HepG2 (cell line): Measurements from ENCODE around the gene NET1. TPM values are rescaled to one million over a fixed set of nuclear protein-coding genes. Genes with fewer than 3 reads are reported as not detected.

Source experiments
- JUNB ChIP-seq: sonication (generic); formaldehyde crosslinking; IDR thresholded peaks from 2 replicates; pipeline ENCODE4 v1.8.0; 2022; ENCODE audit warnings: missing genetic modification reagents, mild to moderate bottlenecking, borderline replicate concordance
- MEF2D ChIP-seq: sonication (generic); formaldehyde crosslinking; IDR thresholded peaks from 2 replicates; pipeline ENCODE4 v1.5.1; 2020; ENCODE audit warnings: mild to moderate bottlenecking, missing genetic modification reagents
- PRDM10 ChIP-seq: sonication (generic); formaldehyde crosslinking; IDR thresholded peaks from 2 replicates; pipeline ENCODE4 v1.4.0; 2020; ENCODE audit warnings: low read depth, missing genetic modification reagents
- RNF2 ChIP-seq: fragments of 450-650 bp; conservative IDR thresholded peaks from 2 replicates; pipeline ENCODE4 v1.6.1; 2016; ENCODE audit warnings: low read depth
- SRSF4 ChIP-seq: fragments of 200-400 bp; formaldehyde crosslinking; IDR thresholded peaks from one replicate; pipeline ENCODE4 v1.6.1; 2018; ENCODE audit warnings: mild to moderate bottlenecking, low read depth, low read length, moderate library complexity; ENCODE audit not compliant: poor library complexity, severe bottlenecking
- SRY ChIP-seq: sonication (generic); formaldehyde crosslinking; IDR thresholded peaks from 2 replicates; pipeline ENCODE4 v1.8.0; 2022; ENCODE audit warnings: mild to moderate bottlenecking, missing genetic modification reagents
- TCF7 ChIP-seq: sonication (generic); IDR thresholded peaks from 2 replicates; pipeline ENCODE4 v1.6.1; 2016; ENCODE audit warnings: antibody characterized with exemption, low read depth
- TFDP2 ChIP-seq: sonication (generic); formaldehyde crosslinking; IDR thresholded peaks from 2 replicates; pipeline ENCODE4 v1.4.0; 2020; ENCODE audit warnings: missing genetic modification reagents
- ZC3H4 ChIP-seq: sonication (generic); formaldehyde crosslinking; IDR thresholded peaks from 2 replicates; pipeline ENCODE4 v1.4.0; 2020; ENCODE audit warnings: missing genetic modification reagents, borderline replicate concordance
- ZNF207 ChIP-seq: fragments of 450-650 bp; IDR thresholded peaks from 2 replicates; pipeline ENCODE4 v1.6.1; 2016; ENCODE audit warnings: antibody characterized with exemption, borderline replicate concordance
- ZNF276 ChIP-seq: sonication (generic); formaldehyde crosslinking; IDR thresholded peaks from 2 replicates; pipeline ENCODE4 v1.4.0; 2020; ENCODE audit warnings: mild to moderate bottlenecking, low read depth, missing genetic modification reagents
- ZNF713 ChIP-seq: sonication (generic); formaldehyde crosslinking; IDR thresholded peaks from 2 replicates; pipeline ENCODE4 v1.4.0; 2020; ENCODE audit warnings: mild to moderate bottlenecking, missing genetic modification reagents
- ZNF773 ChIP-seq: sonication (generic); formaldehyde crosslinking; IDR thresholded peaks from 2 replicates; pipeline ENCODE4 v1.4.0; 2020; ENCODE audit warnings: missing genetic modification reagents, borderline replicate concordance
- polyA plus RNA-seq, 8 experiments: library from polyadenylated mRNA; depleted of rRNA in 3 of 8; stranded (reverse) in 7 of 8; unstranded in 1 of 8; fragments of >200 nt; fragmentation: Illumina TruSeq in 4 of 8; extraction: Trizol in 4 of 8; gene quantifications; 2 replicates each; pipeline versions ENCODE4 v1.2.1 to v1.2.3, GENCODE V29; 2011 to 2016; ENCODE audit warnings: low read depth in 4 of 8, missing spikeins in 1 of 8, mixed read lengths in 1 of 8; ENCODE audit not compliant: insufficient read depth in 1 of 8
- total RNA-seq, 5 experiments: library from RNA; depleted of rRNA; stranded (reverse); fragments of >200 nt; fragmentation: Illumina TruSeq; extraction: Trizol; gene quantifications; 2 replicates each; pipeline ENCODE4 v1.2.3, GENCODE V29; 2016; ENCODE audit warnings: low read depth in 1 of 5
- TF ChIP-seq, protein P1 (sequence below): sonication (generic); formaldehyde crosslinking; IDR thresholded peaks from 2 replicates; pipeline ENCODE4 v1.4.0; 2020; ENCODE audit warnings: missing genetic modification reagents

Gene NET1
- total and polyA plus RNA-seq, 2 of the 13 experiments (the other 11 are each of a cell fraction or from before 2014, with no cell fraction given), result 48.1 to 65.8 TPM

DNA sequence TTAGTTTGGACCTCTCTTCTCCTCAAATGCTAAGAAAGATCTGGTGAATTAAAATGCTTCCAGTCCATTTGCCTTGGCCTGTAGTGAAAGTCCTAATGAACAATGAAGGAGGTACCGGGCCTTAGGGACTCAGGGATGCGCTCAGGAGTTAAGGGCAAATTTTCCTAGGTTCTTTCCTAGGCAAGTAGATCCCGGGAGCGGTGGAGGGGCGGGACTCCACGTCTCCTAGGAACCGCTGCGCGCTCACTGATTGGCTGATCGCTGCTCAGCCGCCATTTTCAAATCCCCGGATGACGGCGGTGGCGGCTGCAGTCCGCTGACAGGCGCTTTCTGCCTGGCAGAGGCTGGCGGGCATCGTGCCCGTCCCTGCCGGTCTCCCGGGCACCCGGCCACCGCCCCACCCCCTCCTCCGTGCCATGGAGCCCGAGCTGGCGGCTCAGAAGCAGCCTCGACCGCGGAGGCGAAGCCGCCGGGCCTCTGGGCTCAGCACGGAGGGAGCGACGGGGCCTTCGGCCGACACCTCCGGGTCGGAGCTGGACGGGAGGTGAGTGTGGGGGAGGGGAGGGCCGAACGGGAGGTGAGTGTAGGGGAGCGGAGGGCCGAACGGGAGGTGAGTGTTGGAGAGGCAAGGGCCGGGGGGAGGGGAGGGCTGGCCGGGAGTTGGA, at the start of gene NET1 (continued):
- TF ChIP-seq PRDM10 (CRISPR knock-in tag) (no peak), SRY (CRISPR knock-in tag) (no peak), ZC3H4 (CRISPR knock-in tag) (no peak), JUNB (CRISPR knock-in tag) (no peak), ZNF713 (CRISPR knock-in tag) (no peak), RNF2 (no peak), TCF7 (no peak), TFDP2 (CRISPR knock-in tag) (peak; percentile 98), ZNF207 (no peak), ZNF276 (CRISPR knock-in tag) (no peak), MEF2D (CRISPR knock-in tag) (no peak), SRSF4 (no peak), ZNF773 (no peak)
- TF ChIP-seq, protein P1, sequence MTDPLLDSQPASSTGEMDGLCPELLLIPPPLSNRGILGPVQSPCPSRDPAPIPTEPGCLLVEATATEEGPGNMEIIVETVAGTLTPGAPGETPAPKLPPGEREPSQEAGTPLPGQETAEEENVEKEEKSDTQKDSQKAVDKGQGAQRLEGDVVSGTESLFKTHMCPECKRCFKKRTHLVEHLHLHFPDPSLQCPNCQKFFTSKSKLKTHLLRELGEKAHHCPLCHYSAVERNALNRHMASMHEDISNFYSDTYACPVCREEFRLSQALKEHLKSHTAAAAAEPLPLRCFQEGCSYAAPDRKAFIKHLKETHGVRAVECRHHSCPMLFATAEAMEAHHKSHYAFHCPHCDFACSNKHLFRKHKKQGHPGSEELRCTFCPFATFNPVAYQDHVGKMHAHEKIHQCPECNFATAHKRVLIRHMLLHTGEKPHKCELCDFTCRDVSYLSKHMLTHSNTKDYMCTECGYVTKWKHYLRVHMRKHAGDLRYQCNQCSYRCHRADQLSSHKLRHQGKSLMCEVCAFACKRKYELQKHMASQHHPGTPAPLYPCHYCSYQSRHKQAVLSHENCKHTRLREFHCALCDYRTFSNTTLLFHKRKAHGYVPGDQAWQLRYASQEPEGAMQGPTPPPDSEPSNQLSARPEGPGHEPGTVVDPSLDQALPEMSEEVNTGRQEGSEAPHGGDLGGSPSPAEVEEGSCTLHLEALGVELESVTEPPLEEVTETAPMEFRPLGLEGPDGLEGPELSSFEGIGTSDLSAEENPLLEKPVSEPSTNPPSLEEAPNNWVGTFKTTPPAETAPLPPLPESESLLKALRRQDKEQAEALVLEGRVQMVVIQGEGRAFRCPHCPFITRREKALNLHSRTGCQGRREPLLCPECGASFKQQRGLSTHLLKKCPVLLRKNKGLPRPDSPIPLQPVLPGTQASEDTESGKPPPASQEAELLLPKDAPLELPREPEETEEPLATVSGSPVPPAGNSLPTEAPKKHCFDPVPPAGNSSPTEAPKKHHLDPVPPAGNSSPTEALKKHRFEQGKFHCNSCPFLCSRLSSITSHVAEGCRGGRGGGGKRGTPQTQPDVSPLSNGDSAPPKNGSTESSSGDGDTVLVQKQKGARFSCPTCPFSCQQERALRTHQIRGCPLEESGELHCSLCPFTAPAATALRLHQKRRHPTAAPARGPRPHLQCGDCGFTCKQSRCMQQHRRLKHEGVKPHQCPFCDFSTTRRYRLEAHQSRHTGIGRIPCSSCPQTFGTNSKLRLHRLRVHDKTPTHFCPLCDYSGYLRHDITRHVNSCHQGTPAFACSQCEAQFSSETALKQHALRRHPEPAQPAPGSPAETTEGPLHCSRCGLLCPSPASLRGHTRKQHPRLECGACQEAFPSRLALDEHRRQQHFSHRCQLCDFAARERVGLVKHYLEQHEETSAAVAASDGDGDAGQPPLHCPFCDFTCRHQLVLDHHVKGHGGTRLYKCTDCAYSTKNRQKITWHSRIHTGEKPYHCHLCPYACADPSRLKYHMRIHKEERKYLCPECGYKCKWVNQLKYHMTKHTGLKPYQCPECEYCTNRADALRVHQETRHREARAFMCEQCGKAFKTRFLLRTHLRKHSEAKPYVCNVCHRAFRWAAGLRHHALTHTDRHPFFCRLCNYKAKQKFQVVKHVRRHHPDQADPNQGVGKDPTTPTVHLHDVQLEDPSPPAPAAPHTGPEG (CRISPR knock-in tag), result no peak
